ENCODE results near the gene TBXA2R.

TBXA2R gene

GRCh38 chr19:3606174-3606689, 443 bp downstream of the TBXA2R start:
- H3K9me3 Mint-ChIP-seq, result no peaks in the 10 kb centered on the region
- peaks cover 7% of the 10 kb centered on the region for H3K27me3 Mint-ChIP-seq (ENCODE audit: low read depth, poor library complexity)
- H3K4me3 Mint-ChIP-seq, result no peak overlapping the region
- H3K36me3 Mint-ChIP-seq (ENCODE audit: low read depth), result peaks cover 5% of the 10 kb centered on the region
- peaks cover 24% of the 10 kb centered on the region for H3K4me1 Mint-ChIP-seq
- no peak for TF ChIP-seq CTCF (IDR thresholded peaks at IDR 0.05)
- no peak overlapping the region for H3K27ac Mint-ChIP-seq
- no peak for DNase-seq

GRCh38 chr19:3605770-3606169, 905 bp downstream of the TBXA2R start:
- Mint-ChIP-seq H3K4me1 (peaks cover 24% of the 10 kb centered on the region), H3K27ac (no peak overlapping the region), H3K36me3 (ENCODE audit: low read depth) (peaks cover 5% of the 10 kb centered on the region), H3K27me3 (ENCODE audit: low read depth, poor library complexity) (peaks cover 7% of the 10 kb centered on the region), H3K4me3 (no peak overlapping the region), H3K9me3 (no peaks in the 10 kb centered on the region)
- no peak for TF ChIP-seq CTCF (IDR thresholded peaks at IDR 0.05)
- DNase-seq, result no peak

GRCh38 chr19:3605361-3605760, 1.3 kb downstream of the TBXA2R start:
- TF ChIP-seq CTCF (IDR thresholded peaks at IDR 0.05), result no peak
- H3K4me3 Mint-ChIP-seq, result no peak overlapping the region
- peaks cover 7% of the 10 kb centered on the region for H3K27me3 Mint-ChIP-seq (ENCODE audit: low read depth, poor library complexity)
- H3K36me3 Mint-ChIP-seq (ENCODE audit: low read depth), result peaks cover under 1% of the 10 kb centered on the region
- H3K9me3 Mint-ChIP-seq, result no peaks in the 10 kb centered on the region
- H3K4me1 Mint-ChIP-seq, result peaks cover 24% of the 10 kb centered on the region
- no peak overlapping the region for H3K27ac Mint-ChIP-seq
- DNase-seq, result no peak

GRCh38 chr19:3604987-3605343, 1.7 kb downstream of the TBXA2R start:
- peaks cover 7% of the 10 kb centered on the region for H3K27me3 Mint-ChIP-seq (ENCODE audit: low read depth, poor library complexity)
- H3K36me3 Mint-ChIP-seq (ENCODE audit: low read depth), result no peaks in the 10 kb centered on the region
- no peak overlapping the region for H3K4me3 Mint-ChIP-seq
- no peaks in the 10 kb centered on the region for H3K9me3 Mint-ChIP-seq
- DNase-seq, result no peak
- TF ChIP-seq CTCF (IDR thresholded peaks at IDR 0.05), result no peak
- H3K4me1 Mint-ChIP-seq, result peaks cover 24% of the 10 kb centered on the region
- no peak overlapping the region for H3K27ac Mint-ChIP-seq

- Mint-ChIP-seq H3K9me3 (no peaks in the 10 kb centered on the region), H3K27ac (no peak overlapping the region), H3K4me3 (no peak overlapping the region), H3K4me1 (peaks cover 24% of the 10 kb centered on the region), H3K36me3 (ENCODE audit: low read depth) (no peaks in the 10 kb centered on the region), H3K27me3 (ENCODE audit: low read depth, poor library complexity) (peaks cover 7% of the 10 kb centered on the region)
- no peak for DNase-seq
- no peak for TF ChIP-seq CTCF (IDR thresholded peaks at IDR 0.05)
Observed at GRCh38 chr19:3604227-3604986, 2.3 kb downstream of the TBXA2R start.

All from nephron progenitor cell (in vitro differentiated cells).